GM06990 (cell line): ENCODE results near the gene ACTBL2.
"Not testable (repeated sequence)": the region's sequence is repeated elsewhere in the genome, so short reads cannot be mapped to it uniquely, and the experiment has no call there.

ENCODE experiments used
- DNase-seq: peaks from one replicate; pipeline ENCODE4 v3.0.0-alpha.2; 2011; ENCODE audit not compliant: insufficient read length; ENCODE audit errors: extremely low read depth
- H3K27me3 ChIP-seq: replicated peaks from 2 replicates; pipeline ENCODE4 v1.6.0; 2011; ENCODE audit warnings: low read length; ENCODE audit not compliant: control insufficient read depth, insufficient read depth
- H3K36me3 ChIP-seq: 2 replicates; pipeline ENCODE4 v1.5.1; 2011; ENCODE audit warnings: low read length; ENCODE audit not compliant: control insufficient read depth, insufficient read depth
- H3K4me3 ChIP-seq: replicated peaks from 2 replicates; pipeline ENCODE4 v1.5.1; 2011; ENCODE audit warnings: low read depth, mild to moderate bottlenecking, control low read depth, low read length
- CTCF ChIP-seq: IDR thresholded peaks from 2 replicates; pipeline ENCODE4 v1.5.1; 2011; ENCODE audit warnings: low read length, control low read depth, mild to moderate bottlenecking, inconsistent platforms; ENCODE audit not compliant: insufficient read depth, poor library complexity, severe bottlenecking

ACTBL2 gene

GRCh38 chr5:57482671-57483106 lies at the start of gene ACTBL2:
TSS of gene ACTBL2 (minus strand) at chr5:57482811. CDS start at chr5:57482707, 104 bp downstream.
- Histone ChIP-seq H3K4me3 (no peak within 1 kb of the TSS), H3K36me3 (no peaks in the 10 kb centered on the region), H3K27me3 (no peaks in the 10 kb centered on the region)
- TF ChIP-seq CTCF = no peak
- no peak for DNase-seq

- H3K36me3 ChIP-seq = no peaks in the 10 kb centered on the region
- H3K4me3 ChIP-seq = no peak overlapping the region
- TF ChIP-seq CTCF = no peak
- no peaks in the 10 kb centered on the region for H3K27me3 ChIP-seq
- no peak for DNase-seq
Observed at GRCh38 chr5:57531333-57531732, 48.7 kb upstream of the ACTBL2 start.

GRCh38 chr5:57529864-57530263 lies 47.3 kb upstream of the ACTBL2 start:
- no peak overlapping the region for H3K4me3 ChIP-seq
- TF ChIP-seq CTCF = no peak
- DNase-seq = no peak
- no peaks in the 10 kb centered on the region for H3K36me3 ChIP-seq
- H3K27me3 ChIP-seq = no peaks in the 10 kb centered on the region

- Histone ChIP-seq H3K36me3 (no peaks in the 10 kb centered on the region), H3K27me3 (no peaks in the 10 kb centered on the region), H3K4me3 (no peak overlapping the region)
- no peak for DNase-seq
- TF ChIP-seq CTCF = no peak
Observed at GRCh38 chr5:57527870-57528269, 45.3 kb upstream of the ACTBL2 start.

GRCh38 chr5:57524348-57525060 lies 41.9 kb upstream of the ACTBL2 start:
- H3K36me3 ChIP-seq = no peaks in the 10 kb centered on the region
- no peak for TF ChIP-seq CTCF
- no peak overlapping the region for H3K4me3 ChIP-seq
- no peak for DNase-seq
- H3K27me3 ChIP-seq = no peaks in the 10 kb centered on the region

GRCh38 chr5:57522477-57522876 lies 39.9 kb upstream of the ACTBL2 start:
- not testable (repeated sequence) for H3K4me3 ChIP-seq, H3K36me3 ChIP-seq, H3K27me3 ChIP-seq, DNase-seq

- H3K4me3 ChIP-seq, DNase-seq, H3K36me3 ChIP-seq: not testable (repeated sequence)
Observed at GRCh38 chr5:57518415-57518814, 35.8 kb upstream of the ACTBL2 start.

More at GRCh38 chr5:57518415-57518814, 35.8 kb upstream of the ACTBL2 start:
- H3K27me3 ChIP-seq = not testable (repeated sequence)
